Lung (tissue), 12 donors: ENCODE measurements around the gene ACTL9. TPM values are rescaled to one million over a fixed set of nuclear protein-coding genes. Genes with fewer than 3 reads are reported as not detected.

Source experiments
- ATAC-seq: fragments of 200-7000 bp; cut with Tn5 transposase; one replicate; pipeline ENCODE4 v1.9.1; 2020; ENCODE audit warnings: moderate number of reproducible peaks; ENCODE audit not compliant: insufficient read depth, low FRiP score
- DNase-seq, 3 donors: peaks; one replicate each; pipeline ENCODE4 v3.0.0-alpha.2; 2013 to 2017
- H3K27ac ChIP-seq, 2 donors: one replicate each; pipeline ENCODE4 v1.5.1; 2013; ENCODE audit warnings: mild to moderate bottlenecking in 2 of 2, moderate library complexity in 2 of 2, control low read depth in 1 of 2, inconsistent platforms in 1 of 2, low read depth in 1 of 2, low read length in 1 of 2
- H3K27me3 ChIP-seq, 3 donors: one replicate each; pipeline ENCODE4 v1.5.1; 2013; ENCODE audit warnings: low read length in 2 of 3; ENCODE audit not compliant: control insufficient read depth in 3 of 3, insufficient read depth in 3 of 3
- H3K36me3 ChIP-seq, 4 donors: one replicate each; pipeline ENCODE4 v1.5.1; 2013; ENCODE audit warnings: low read length in 4 of 4, mild to moderate bottlenecking in 1 of 4, moderate library complexity in 1 of 4; ENCODE audit not compliant: control insufficient read depth in 4 of 4, insufficient read depth in 4 of 4
- H3K4me1 ChIP-seq, 5 donors: one replicate each; pipeline ENCODE4 v1.5.1; 2013; ENCODE audit warnings: low read length in 5 of 5, mild to moderate bottlenecking in 2 of 5, moderate library complexity in 1 of 5; ENCODE audit not compliant: control insufficient read depth in 5 of 5, insufficient read depth in 5 of 5
- H3K4me3 ChIP-seq: one replicate; pipeline ENCODE4 v1.5.1; 2013; ENCODE audit warnings: mild to moderate bottlenecking, control low read depth, moderate library complexity
- H3K9ac ChIP-seq, 2 donors: one replicate each; pipeline ENCODE4 v1.5.1; 2013; ENCODE audit warnings: low read length in 2 of 2, control low read depth in 1 of 2; ENCODE audit not compliant: insufficient read depth in 1 of 2
- H3K9me3 ChIP-seq, 4 donors: one replicate each; pipeline ENCODE4 v1.5.1; 2013; ENCODE audit warnings: low read length in 3 of 4, mild to moderate bottlenecking in 1 of 4, moderate library complexity in 1 of 4; ENCODE audit not compliant: control insufficient read depth in 4 of 4, insufficient read depth in 3 of 4
- CTCF ChIP-seq: IDR thresholded peaks from 2 replicates; pipeline ENCODE4 v1.5.1; 2012; ENCODE audit warnings: mild to moderate bottlenecking; ENCODE audit errors: control extremely low read depth, extremely low read depth
- WGBS, 2 donors: extraction: QIAGEN DNeasy Blood & Tissue Kit; methylation state at CpG; one replicate each; pipeline ENCODE4 v1.1.7; 2013; 5-methylcytosine and 5-hydroxymethylcytosine counted together
- polyA plus RNA-seq, 2 donors: library from polyadenylated mRNA; stranded (reverse); fragments of 200-250 nt; gene quantifications; one replicate each; pipeline ENCODE4 v1.2.1, GENCODE V29; 2013
- total RNA-seq, 2 donors: library from RNA; depleted of rRNA in 1 of 2; stranded (reverse); fragments of >200 nt in 1 of 2; gene quantifications; one replicate each; pipeline ENCODE4 v1.2.1, GENCODE V29; 2014 to 2021
- donor health status: control.
- donor health status: control.
- donor health status: Bipolar disorder and iron deficiency.
- donor health status: healthy.
- donor health status: DM: yes; HTN: yes; CAD: no.

The ACTL9 gene
- total and polyA plus RNA-seq, 4 donors = not detected

DNA sequence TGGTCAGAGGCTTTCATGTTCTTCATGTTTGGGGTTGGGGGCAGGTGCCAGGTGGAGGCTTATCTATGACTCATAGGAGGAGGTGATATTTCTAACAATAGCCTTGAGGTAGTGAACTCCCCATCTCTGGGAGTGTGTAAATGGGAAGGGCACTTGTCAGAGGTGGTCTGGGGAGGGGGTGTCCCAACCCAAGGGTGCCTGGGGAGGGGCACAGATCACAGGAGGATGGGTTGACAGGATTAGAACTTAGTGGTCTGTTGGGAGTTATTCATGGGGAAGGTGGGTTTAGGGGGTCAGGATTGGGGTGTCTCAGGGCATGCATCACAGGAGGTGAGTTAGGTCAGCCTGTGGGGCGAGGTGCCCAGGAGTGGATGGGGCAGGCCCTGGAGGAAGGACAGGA lies 1.6 kb downstream of the ACTL9 start:
- no peak for ATAC-seq
- Histone ChIP-seq H3K9ac (no peak overlapping the region), H3K27me3 (peaks cover 2 to 4% (median 4%) of the 10 kb centered on the region in 3 donors), H3K9me3 (peaks cover 0 to 7% (median 0%) of the 10 kb centered on the region in 4 donors), H3K36me3 (no peaks in the 10 kb centered on the region), H3K27ac (no peak overlapping the region), H3K4me1 (no peaks in the 10 kb centered on the region), H3K4me3 (no peak overlapping the region)
- no peak for DNase-seq
- no peak for TF ChIP-seq CTCF
- WGBS, 2 donors = 73 to 100% methylated on average over 1 of the region's 1 CpG

DNA sequence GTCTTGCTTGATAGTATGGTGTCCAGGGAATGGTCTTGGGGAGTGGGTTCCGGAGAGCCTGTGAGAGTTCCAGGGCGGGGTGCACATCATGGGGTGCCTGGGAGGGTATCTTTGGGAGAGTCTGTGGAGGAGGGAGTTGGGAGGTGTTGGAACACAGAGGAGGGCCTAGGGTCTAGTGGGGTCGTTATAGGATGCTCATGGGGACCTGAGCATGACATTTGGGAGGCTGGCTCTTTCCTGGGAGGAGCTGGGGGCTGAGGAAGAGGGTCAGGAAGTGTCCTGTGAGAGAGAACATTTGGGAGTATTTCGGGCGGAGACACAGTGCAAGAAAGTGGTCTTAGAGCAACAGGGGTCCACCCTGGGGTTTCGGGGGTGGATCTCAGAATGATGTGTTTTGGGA lies 2.7 kb downstream of the ACTL9 start:
- no peak for TF ChIP-seq CTCF
- Histone ChIP-seq H3K9ac (no peak overlapping the region), H3K36me3 (no peaks in the 10 kb centered on the region), H3K9me3 (peaks cover 0 to 7% (median 0%) of the 10 kb centered on the region in 4 donors), H3K27ac (no peak overlapping the region), H3K4me3 (no peak overlapping the region), H3K27me3 (peaks cover 1 to 4% (median 4%) of the 10 kb centered on the region in 3 donors), H3K4me1 (no peaks in the 10 kb centered on the region)
- no peak for ATAC-seq
- DNase-seq = no peak
- WGBS, 2 donors = 74 to 87% methylated on average over 6 of the region's 6 CpGs

GRCh38 chr19:8695501-8695900 lies 3.1 kb downstream of the ACTL9 start:
- Histone ChIP-seq H3K9me3 (peaks cover 0 to 7% (median 0%) of the 10 kb centered on the region in 4 donors), H3K27ac (no peak overlapping the region), H3K4me3 (no peak overlapping the region), H3K27me3 (peaks cover 0 to 4% (median 4%) of the 10 kb centered on the region in 3 donors), H3K36me3 (no peaks in the 10 kb centered on the region), H3K4me1 (no peaks in the 10 kb centered on the region), H3K9ac (no peak overlapping the region)
- TF ChIP-seq CTCF = no peak
- WGBS, 2 donors = 65 to 85% methylated on average over 6 of the region's 6 CpGs
- ATAC-seq (no peak), DNase-seq (no peak)
